Skin epidermis (tissue), 12 donors: Measurements from ENCODE around the gene PRRG1.
"Not testable (repeated sequence)": the region's sequence is repeated elsewhere in the genome, so short reads cannot be mapped to it uniquely, and the experiment has no call there.

ENCODE experiments used
- H3K27ac ChIP-seq, 21 experiments: fragments of 200-600 bp; sonication (generic) in 11 of 21; one replicate each; pipeline ENCODE4 v1.5.0; 2020; ENCODE audit warnings: mild to moderate bottlenecking in 3 of 21, inconsistent platforms in 2 of 21, moderate library complexity in 2 of 21
- H3K4me3 ChIP-seq, 7 experiments: fragments of 200-600 bp; sonication (generic) in 2 of 7; one replicate each; pipeline ENCODE4 v1.5.0; 2020; ENCODE audit warnings: inconsistent platforms in 2 of 7, mild to moderate bottlenecking in 2 of 7, moderate library complexity in 1 of 7

Gene PRRG1

GRCh38 chrX:37370499-37371141 is 21.5 kb downstream of the PRRG1 start:
- Histone ChIP-seq H3K4me3 (no peak overlapping the region), H3K27ac (no peak overlapping the region)

GRCh38 chrX:37371578-37371991 is 22.4 kb downstream of the PRRG1 start:
- H3K4me3 ChIP-seq = no peak overlapping the region
- H3K27ac ChIP-seq = no peak overlapping the region

- Histone ChIP-seq H3K4me3 (no peak overlapping the region), H3K27ac (no peak overlapping the region)
These were observed 29.2 kb downstream of the PRRG1 start for GRCh38 chrX:37378404-37378803.

- no peak overlapping the region for H3K4me3 ChIP-seq
- no peak overlapping the region for H3K27ac ChIP-seq
These were observed 29.7 kb downstream of the PRRG1 start for GRCh38 chrX:37378830-37379229.

- no peak overlapping the region for H3K4me3 ChIP-seq
- no peak overlapping the region for H3K27ac ChIP-seq
These were observed 31.1 kb downstream of the PRRG1 start for GRCh38 chrX:37380256-37380655.

GRCh38 chrX:37380924-37381323 is 31.8 kb downstream of the PRRG1 start:
- H3K27ac ChIP-seq = no peak overlapping the region
- no peak overlapping the region for H3K4me3 ChIP-seq

- no peak overlapping the region for H3K27ac ChIP-seq
- no peak overlapping the region for H3K4me3 ChIP-seq
These were observed 34.1 kb downstream of the PRRG1 start for GRCh38 chrX:37383313-37383712.

GRCh38 chrX:37388413-37388812 is 39.2 kb downstream of the PRRG1 start:
- H3K4me3 ChIP-seq = no peak overlapping the region
- no peak overlapping the region for H3K27ac ChIP-seq

GRCh38 chrX:37405956-37406355 is 56.8 kb downstream of the PRRG1 start:
- no peak overlapping the region for H3K4me3 ChIP-seq

GRCh38 chrX:37407736-37408135 is 58.6 kb downstream of the PRRG1 start:
- Histone ChIP-seq H3K27ac (no peak overlapping the region), H3K4me3 (no peak overlapping the region)

More at GRCh38 chrX:37405956-37406355, 56.8 kb downstream of the PRRG1 start:
- no peak overlapping the region for H3K27ac ChIP-seq

GRCh38 chrX:37409278-37409677 is 60.1 kb downstream of the PRRG1 start:
- no peak overlapping the region for H3K27ac ChIP-seq

GRCh38 chrX:37420185-37420584 is 71.0 kb downstream of the PRRG1 start:
- Histone ChIP-seq H3K4me3 (no peak overlapping the region), H3K27ac (no peak overlapping the region)

More at GRCh38 chrX:37409278-37409677, 60.1 kb downstream of the PRRG1 start:
- H3K4me3 ChIP-seq = no peak overlapping the region

- H3K4me3 ChIP-seq = no peak overlapping the region
- H3K27ac ChIP-seq = no peak overlapping the region
These were observed 71.6 kb downstream of the PRRG1 start for GRCh38 chrX:37420756-37421155.

GRCh38 chrX:37424000-37424429 is 74.9 kb downstream of the PRRG1 start:
- Histone ChIP-seq H3K4me3 (no peak overlapping the region), H3K27ac (no peak overlapping the region)

- Histone ChIP-seq H3K4me3 (no peak overlapping the region), H3K27ac (no peak overlapping the region)
These were observed 76.2 kb downstream of the PRRG1 start for GRCh38 chrX:37425370-37425769.

- H3K27ac ChIP-seq, H3K4me3 ChIP-seq: not testable (repeated sequence)
These were observed 79.8 kb downstream of the PRRG1 start for GRCh38 chrX:37428962-37429361.

- Histone ChIP-seq H3K4me3 (no peak overlapping the region), H3K27ac (no peak overlapping the region)
These were observed 85.2 kb downstream of the PRRG1 start for GRCh38 chrX:37434362-37434761.

GRCh38 chrX:37437160-37437559 is 88.0 kb downstream of the PRRG1 start:
- no peak overlapping the region for H3K4me3 ChIP-seq

GRCh38 chrX:37441377-37441776 is 92.2 kb downstream of the PRRG1 start:
- no peak overlapping the region for H3K27ac ChIP-seq
- H3K4me3 ChIP-seq = no peak overlapping the region

More at GRCh38 chrX:37437160-37437559, 88.0 kb downstream of the PRRG1 start:
- no peak overlapping the region for H3K27ac ChIP-seq

GRCh38 chrX:37445182-37445581 is 96.0 kb downstream of the PRRG1 start:
- no peak overlapping the region for H3K27ac ChIP-seq
- no peak overlapping the region for H3K4me3 ChIP-seq

- Histone ChIP-seq H3K27ac (no peak overlapping the region), H3K4me3 (no peak overlapping the region)
These were observed 104.7 kb downstream of the PRRG1 start for GRCh38 chrX:37453821-37454220.
